HFFc6 (cell line): ENCODE measurements around the gene KCNJ12. TPM values are rescaled to one million over a fixed set of nuclear protein-coding genes. Genes with fewer than 3 reads are reported as not detected.

Experiments
- DNase-seq: peaks from one replicate; pipeline ENCODE4 v3.0.0-alpha.2; 2018
- H3K27ac Mint-ChIP-seq: 2 replicates; pipeline ENCODE4 v1.8.0; 2020; ENCODE audit warnings: mild to moderate bottlenecking, mixed read lengths
- H3K27me3 Mint-ChIP-seq: 2 replicates; pipeline ENCODE4 v1.8.0; 2021; ENCODE audit warnings: mild to moderate bottlenecking, moderate library complexity, mixed read lengths; ENCODE audit not compliant: insufficient read depth
- H3K36me3 Mint-ChIP-seq: 2 replicates; pipeline ENCODE4 v1.8.0; 2021; ENCODE audit warnings: low read depth, mixed read lengths
- H3K4me1 Mint-ChIP-seq: 2 replicates; pipeline ENCODE4 v1.8.0; 2020; ENCODE audit warnings: low read depth, mixed read lengths
- H3K4me3 Mint-ChIP-seq: 2 replicates; pipeline ENCODE4 v1.8.0; 2020; ENCODE audit warnings: mild to moderate bottlenecking, moderate library complexity, mixed read lengths
- H3K9me3 Mint-ChIP-seq: 2 replicates; pipeline ENCODE4 v1.8.0; 2020; ENCODE audit warnings: mild to moderate bottlenecking, mixed read lengths
- CTCF ChIP-seq: fragments of 200-600 bp; sonication (generic); IDR thresholded peaks from 2 replicates; pipeline ENCODE4 v1.5.0; 2021; ENCODE audit warnings: antibody characterized with exemption, mild to moderate bottlenecking
- total RNA-seq, 6 experiments: library from RNA; stranded (reverse); fragmentation: NEBNext Ultra II Directional; extraction: Animal tissue kit (Norgen Biotek cat#: 25700); gene quantifications; 2 replicates in 1 of 6; 3 replicates in 5 of 6; pipeline ENCODE4 v1.2.3, GENCODE V29; 2021

The KCNJ12 gene
- total RNA-seq, 6 experiments from 2014 or later, result not detected

GRCh38 chr17:21359483-21359840 is 16.7 kb upstream of the KCNJ12 start:
- TF ChIP-seq CTCF, result no peak
- no peaks in the 10 kb centered on the region for H3K36me3 Mint-ChIP-seq
- H3K27ac Mint-ChIP-seq, result no peak overlapping the region

GRCh38 chr17:21360048-21360447 is 16.1 kb upstream of the KCNJ12 start:
- Mint-ChIP-seq H3K4me1 (peaks cover 5% of the 10 kb centered on the region; the same call in 1 of the 2 replicates), H3K27ac (no peak overlapping the region), H3K4me3 (no peak overlapping the region), H3K9me3 (no peaks in the 10 kb centered on the region), H3K27me3 (peaks cover 28% of the 10 kb centered on the region), H3K36me3 (no peaks in the 10 kb centered on the region)
- DNase-seq, result no peak
- no peak for TF ChIP-seq CTCF

More at GRCh38 chr17:21359483-21359840, 16.7 kb upstream of the KCNJ12 start:
- peaks cover 26% of the 10 kb centered on the region for H3K27me3 Mint-ChIP-seq
- no peak for DNase-seq
- H3K4me1 Mint-ChIP-seq, result peaks cover 5% of the 10 kb centered on the region; the same call in 1 of the 2 replicates
- H3K4me3 Mint-ChIP-seq, result no peak overlapping the region
- no peaks in the 10 kb centered on the region for H3K9me3 Mint-ChIP-seq

- Mint-ChIP-seq H3K36me3 (no peaks in the 10 kb centered on the region), H3K4me1 (peaks cover 5% of the 10 kb centered on the region; the same call in 1 of the 2 replicates), H3K9me3 (no peaks in the 10 kb centered on the region), H3K27me3 (peaks cover 34% of the 10 kb centered on the region), H3K4me3 (no peak overlapping the region), H3K27ac (no peak overlapping the region)
- TF ChIP-seq CTCF, result no peak
- no peak for DNase-seq
Measured at GRCh38 chr17:21361020-21361809, 14.9 kb upstream of the KCNJ12 start.

- H3K4me1 Mint-ChIP-seq, result peaks cover 5% of the 10 kb centered on the region; the same call in 1 of the 2 replicates
- H3K4me3 Mint-ChIP-seq, result no peak overlapping the region
- peaks cover 39% of the 10 kb centered on the region for H3K27me3 Mint-ChIP-seq
- H3K9me3 Mint-ChIP-seq, result no peaks in the 10 kb centered on the region
- no peak overlapping the region for H3K27ac Mint-ChIP-seq
- TF ChIP-seq CTCF, result no peak
- DNase-seq, result no peak
- H3K36me3 Mint-ChIP-seq, result no peaks in the 10 kb centered on the region
Measured at GRCh38 chr17:21362331-21362931, 13.7 kb upstream of the KCNJ12 start.

- Mint-ChIP-seq H3K27ac (no peak overlapping the region), H3K9me3 (no peaks in the 10 kb centered on the region), H3K4me3 (no peak overlapping the region), H3K27me3 (peaks cover 45% of the 10 kb centered on the region), H3K36me3 (no peaks in the 10 kb centered on the region), H3K4me1 (peaks cover 3% of the 10 kb centered on the region; the same call in 1 of the 2 replicates)
- TF ChIP-seq CTCF, result no peak
- no peak for DNase-seq
Measured at GRCh38 chr17:21363776-21364642, 12.1 kb upstream of the KCNJ12 start.
